GM19238 (cell line): ENCODE measurements around the gene ADCK1.
"Not testable (repeated sequence)": the region's sequence is repeated elsewhere in the genome, so short reads cannot be mapped to it uniquely, and the experiment has no call there.

Experiments used
- DNase-seq: peaks from one replicate; pipeline ENCODE4 v3.0.0; 2011; ENCODE audit warnings: low spot score; ENCODE audit not compliant: insufficient read length

The ADCK1 gene

GRCh38 chr14:77950371-77951063 is 150.6 kb downstream of the ADCK1 start:
- DNase-seq, result no peak

DNA sequence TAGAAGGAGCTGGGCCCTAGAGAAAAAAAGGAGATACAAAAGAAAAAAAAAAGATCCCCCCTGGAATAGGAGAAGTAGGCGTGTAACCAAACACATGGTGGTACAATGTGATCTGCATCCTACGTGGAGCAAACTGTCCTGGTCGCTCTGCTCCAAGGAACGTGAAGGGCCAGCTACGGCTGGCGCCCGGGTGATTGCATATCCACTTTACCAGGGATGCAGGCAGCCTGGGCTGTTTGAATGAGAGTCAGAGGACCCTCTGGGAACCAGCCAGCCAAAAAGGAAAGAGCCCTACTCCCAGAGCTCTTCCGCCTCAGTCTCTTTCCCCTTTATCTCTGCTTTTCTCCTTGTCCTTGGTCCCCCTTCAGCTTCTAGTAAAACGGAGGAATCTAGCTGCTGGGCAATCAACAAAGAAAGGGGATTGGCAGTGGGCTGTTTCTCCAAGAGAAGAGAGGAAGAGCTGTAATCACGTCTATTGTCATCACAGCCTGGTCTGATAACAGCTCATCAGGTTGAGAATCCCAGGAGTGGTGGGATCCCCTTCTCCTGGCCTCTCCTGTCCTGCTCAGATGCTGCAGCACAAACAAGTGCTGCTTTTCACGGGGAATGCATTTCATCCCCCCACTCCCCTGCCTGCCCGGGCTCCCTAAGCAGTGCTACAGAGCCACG is 156.0 kb downstream of the ADCK1 start:
- no peak for DNase-seq

- DNase-seq, result not testable (repeated sequence)
Measured at GRCh38 chr14:77959686-77960085, 159.8 kb downstream of the ADCK1 start.

GRCh38 chr14:77961847-77962580 is 162.1 kb downstream of the ADCK1 start:
- no peak for DNase-seq

GRCh38 chr14:77962731-77963520 is 163.0 kb downstream of the ADCK1 start:
- DNase-seq, result no peak

GRCh38 chr14:77964586-77964985 is 164.7 kb downstream of the ADCK1 start:
- DNase-seq, result no peak

GRCh38 chr14:77965050-77965449 is 165.1 kb downstream of the ADCK1 start:
- DNase-seq, result no peak

GRCh38 chr14:77965919-77966435 is 166.1 kb downstream of the ADCK1 start:
- DNase-seq, result peak; percentile 57

DNA sequence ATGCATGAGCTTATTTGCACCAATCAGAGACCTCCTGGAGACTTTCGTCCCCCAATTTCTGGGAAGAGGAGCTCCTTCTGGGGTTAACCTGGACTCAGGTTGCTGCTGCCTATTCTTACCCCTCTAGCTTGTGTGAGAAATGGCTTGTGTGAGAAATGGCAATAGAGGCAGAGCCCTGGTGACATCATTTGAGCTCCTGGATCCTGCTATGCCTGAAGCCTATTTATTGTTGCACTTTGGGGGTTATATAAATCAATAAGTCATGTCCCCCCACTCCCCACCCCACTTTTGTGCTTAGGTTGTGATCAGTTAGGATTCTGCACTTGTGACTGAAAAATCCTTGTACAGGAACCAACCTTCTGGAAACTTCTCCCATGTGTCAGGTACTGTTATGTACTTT is 167.2 kb downstream of the ADCK1 start:
- DNase-seq, result no peak

DNA sequence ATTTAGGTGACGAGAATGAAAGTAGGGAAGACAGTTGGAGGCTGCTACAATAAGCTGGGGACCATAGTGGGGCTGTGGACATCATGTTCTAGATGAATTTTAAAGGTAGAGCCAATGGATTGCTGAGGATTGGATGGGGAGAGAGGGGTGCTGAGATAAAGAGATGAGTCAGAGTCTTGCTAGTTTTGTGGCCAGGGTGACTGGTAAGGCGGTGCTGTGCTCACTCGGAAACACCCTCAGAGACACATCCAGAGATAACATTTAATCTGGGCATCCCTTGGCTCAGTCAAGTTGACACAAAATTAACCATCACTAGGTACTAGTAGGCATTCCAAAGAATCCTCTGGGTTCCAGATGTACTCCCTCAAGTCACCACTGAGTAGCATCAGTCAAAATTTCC is 170.7 kb downstream of the ADCK1 start:
- DNase-seq, result no peak

DNA sequence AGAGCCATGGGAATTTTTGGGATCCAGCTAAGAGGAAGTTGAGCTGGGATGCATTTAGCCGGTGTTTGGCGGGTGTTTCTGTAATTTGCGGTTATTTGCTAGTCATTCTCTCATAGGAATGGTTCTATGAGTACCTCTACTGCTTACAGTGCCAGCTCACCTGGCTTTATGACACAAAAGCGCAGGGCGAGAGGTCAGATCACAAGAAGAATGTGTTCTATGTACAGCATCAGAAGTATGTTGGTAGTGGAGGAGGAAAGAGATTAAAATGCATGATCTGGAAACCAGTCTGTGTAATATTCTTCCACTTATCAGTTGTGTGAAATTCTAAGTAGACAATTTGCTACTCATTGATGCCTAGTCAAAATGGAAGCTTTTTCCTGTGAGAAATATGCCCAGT is 173.3 kb downstream of the ADCK1 start:
- no peak for DNase-seq

- no peak for DNase-seq
Measured at GRCh38 chr14:77976591-77976990, 176.7 kb downstream of the ADCK1 start.

DNA sequence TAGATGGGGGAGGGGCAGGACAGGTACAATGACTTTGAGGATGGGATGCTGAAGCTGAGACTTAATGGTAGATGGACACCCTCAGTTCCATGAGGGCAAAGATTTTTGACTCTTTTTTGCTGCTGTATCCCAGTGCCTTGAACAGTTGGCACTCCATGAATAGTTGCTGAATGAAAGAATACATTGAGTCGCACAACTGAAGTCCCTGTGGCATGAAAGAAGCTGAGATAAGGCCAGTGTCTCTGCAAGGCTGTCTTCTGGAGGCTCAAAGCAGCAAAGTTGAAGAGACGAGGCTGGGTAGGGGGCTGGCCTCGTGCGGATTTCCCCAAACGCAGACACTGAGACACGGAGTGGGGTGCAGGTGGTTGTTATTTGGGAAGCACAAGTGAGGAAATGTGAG is 179.3 kb downstream of the ADCK1 start:
- no peak for DNase-seq

- DNase-seq, result no peak
Measured at GRCh38 chr14:77979666-77980351, 179.9 kb downstream of the ADCK1 start.

DNA sequence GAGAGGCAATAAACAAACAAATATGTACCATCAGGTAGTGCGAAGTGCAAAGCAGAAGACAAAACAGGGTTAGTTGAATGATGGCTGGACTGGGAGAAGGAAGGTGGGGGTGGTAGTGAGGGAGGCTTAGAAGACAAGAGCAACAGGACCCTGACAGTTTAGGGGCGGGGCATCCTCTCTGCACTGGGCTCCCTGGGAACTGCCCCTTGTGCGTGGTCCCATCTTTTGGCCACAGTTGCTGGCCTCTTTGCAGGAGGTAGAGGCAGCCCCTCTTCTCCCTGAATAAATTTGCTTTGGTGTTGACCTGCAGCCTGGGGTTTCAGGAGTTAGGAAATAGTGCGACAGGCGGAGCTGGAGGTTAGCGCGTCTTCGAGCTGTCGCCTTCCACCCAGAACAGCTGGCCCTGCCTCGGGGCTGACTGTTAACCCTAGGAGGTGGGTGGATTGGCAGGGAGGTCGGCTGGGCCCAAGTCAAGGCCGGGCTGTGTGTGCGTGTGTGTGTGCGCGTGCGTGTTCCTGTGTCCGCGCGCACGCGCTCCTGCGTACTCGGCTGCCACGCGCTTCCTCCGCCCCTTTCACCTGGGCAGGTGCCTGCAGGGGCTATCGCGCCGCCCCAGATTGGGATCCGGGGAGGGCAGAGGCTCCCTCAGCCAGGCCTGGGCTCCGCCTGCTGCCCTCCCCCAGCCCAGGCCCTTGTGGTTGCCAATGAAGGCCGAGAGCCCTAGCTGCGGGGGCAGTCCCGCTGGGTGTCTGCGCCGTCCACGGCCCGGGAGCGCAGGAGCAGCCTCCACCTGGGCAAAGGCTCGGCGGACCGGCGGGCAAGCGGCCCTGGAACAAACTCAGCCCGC is 180.8 kb downstream of the ADCK1 start:
- no peak for DNase-seq
